Ectodermal cell (in vitro differentiated cells): ENCODE measurements around the gene COL26A1.

Source experiments
- H3K27ac ChIP-seq: 2 replicates; pipeline ENCODE4 v1.7.0; 2013; ENCODE audit warnings: mild to moderate bottlenecking, low read depth, low read length; ENCODE audit not compliant: insufficient read depth, poor library complexity, severe bottlenecking
- H3K27me3 ChIP-seq: 2 replicates; pipeline ENCODE4 v1.7.0; 2013; ENCODE audit warnings: mild to moderate bottlenecking, low read length; ENCODE audit not compliant: insufficient read depth, control insufficient read depth, poor library complexity, severe bottlenecking
- H3K36me3 ChIP-seq: one replicate; pipeline ENCODE4 v1.7.0; 2013; ENCODE audit warnings: low read length; ENCODE audit not compliant: control insufficient read depth, insufficient read depth
- H3K4me1 ChIP-seq: one replicate; pipeline ENCODE4 v1.7.0; 2013; ENCODE audit warnings: low read length; ENCODE audit not compliant: control insufficient read depth, insufficient read depth
- H3K4me3 ChIP-seq: 2 replicates; pipeline ENCODE4 v1.7.0; 2013; ENCODE audit warnings: low read depth, low read length, control low read depth; ENCODE audit not compliant: insufficient read depth
- H3K9me3 ChIP-seq: 2 replicates; pipeline ENCODE4 v1.7.0; 2013; ENCODE audit warnings: mild to moderate bottlenecking, low read length, moderate library complexity; ENCODE audit not compliant: control insufficient read depth
- WGBS, 2 experiments: methylation state at CpG; one replicate each; pipeline ENCODE4 v1.1.7; 2013; ENCODE audit warnings: missing lambda C conversion rate in 2 of 2; 5-methylcytosine and 5-hydroxymethylcytosine counted together

Gene COL26A1

DNA sequence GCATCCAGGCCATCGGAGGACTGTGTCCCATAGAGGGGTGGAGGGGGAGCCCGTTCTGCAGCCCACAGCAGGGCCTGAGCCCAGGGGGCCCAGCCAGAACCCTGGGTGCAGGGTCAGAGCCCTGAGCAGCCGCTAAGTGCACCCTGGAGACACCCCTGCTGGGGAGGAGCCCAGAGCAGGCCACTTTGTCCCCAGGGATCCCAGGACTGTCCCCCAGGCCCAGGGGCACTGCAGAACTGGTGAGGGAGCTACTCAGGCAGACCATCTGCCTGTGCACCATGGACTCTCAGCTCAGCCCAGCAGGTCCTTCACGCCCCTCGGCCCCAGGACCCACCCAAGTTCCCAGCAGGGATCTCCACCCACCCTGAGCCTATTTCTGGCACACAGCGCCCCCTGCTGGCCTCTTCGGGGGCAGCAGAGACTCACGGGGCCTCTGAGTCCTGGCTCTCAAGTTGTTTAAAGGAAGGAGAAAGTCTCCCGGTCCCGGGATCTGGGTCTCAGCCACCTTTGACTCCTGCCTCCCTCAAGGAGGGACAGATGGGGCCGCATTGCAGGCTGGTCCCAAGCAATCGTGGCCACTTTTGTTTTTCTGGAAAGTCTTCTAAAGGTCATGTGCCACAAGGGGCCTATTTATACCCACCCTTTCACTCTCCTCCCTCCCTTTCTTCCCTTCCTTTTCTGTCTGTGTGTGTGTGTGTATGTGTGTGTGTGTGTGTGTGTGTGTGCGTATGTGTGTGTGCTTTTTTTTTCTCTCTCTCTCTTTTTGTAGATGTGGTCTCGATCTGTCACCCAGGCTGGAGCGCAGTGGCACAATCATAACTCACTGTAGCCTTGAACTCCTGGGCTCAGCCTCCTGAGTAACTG is 176.2 kb downstream of the COL26A1 start:
- 52 to 53% methylated on average over 14 of the region's 15 CpGs for WGBS, 2 experiments
- H3K4me1 ChIP-seq = no peaks in the 10 kb centered on the region
- H3K9me3 ChIP-seq = no peaks in the 10 kb centered on the region
- no peak overlapping the region for H3K27ac ChIP-seq
- no peaks in the 10 kb centered on the region for H3K36me3 ChIP-seq
- H3K27me3 ChIP-seq = no peaks in the 10 kb centered on the region
- H3K4me3 ChIP-seq = no peak overlapping the region

DNA sequence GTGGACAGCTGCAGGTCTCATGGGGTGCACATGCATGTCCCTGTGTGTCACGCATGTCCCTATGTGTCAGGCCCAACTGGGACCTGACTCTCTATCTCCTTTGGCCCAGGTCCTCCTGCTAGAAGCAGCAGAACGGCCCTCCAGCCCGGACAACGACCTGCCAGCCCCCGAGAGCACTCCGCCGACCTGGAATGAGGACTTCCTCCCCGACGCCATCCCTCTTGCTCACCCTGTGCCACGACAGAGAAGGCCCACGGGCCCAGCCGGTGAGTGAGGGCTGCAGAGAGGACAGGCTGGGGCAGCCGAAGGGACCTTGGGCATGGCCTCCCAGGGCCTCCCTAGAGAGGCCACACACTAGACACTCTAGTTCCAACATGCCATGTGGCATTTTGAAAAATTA is 177.1 kb downstream of the COL26A1 start:
- WGBS, 2 experiments = 95 to 96% methylated on average over 13 of the region's 13 CpGs
- H3K4me1 ChIP-seq = no peaks in the 10 kb centered on the region
- H3K27me3 ChIP-seq = no peaks in the 10 kb centered on the region
- H3K4me3 ChIP-seq = no peak overlapping the region
- no peaks in the 10 kb centered on the region for H3K36me3 ChIP-seq
- H3K9me3 ChIP-seq = no peaks in the 10 kb centered on the region
- H3K27ac ChIP-seq = no peak overlapping the region

DNA sequence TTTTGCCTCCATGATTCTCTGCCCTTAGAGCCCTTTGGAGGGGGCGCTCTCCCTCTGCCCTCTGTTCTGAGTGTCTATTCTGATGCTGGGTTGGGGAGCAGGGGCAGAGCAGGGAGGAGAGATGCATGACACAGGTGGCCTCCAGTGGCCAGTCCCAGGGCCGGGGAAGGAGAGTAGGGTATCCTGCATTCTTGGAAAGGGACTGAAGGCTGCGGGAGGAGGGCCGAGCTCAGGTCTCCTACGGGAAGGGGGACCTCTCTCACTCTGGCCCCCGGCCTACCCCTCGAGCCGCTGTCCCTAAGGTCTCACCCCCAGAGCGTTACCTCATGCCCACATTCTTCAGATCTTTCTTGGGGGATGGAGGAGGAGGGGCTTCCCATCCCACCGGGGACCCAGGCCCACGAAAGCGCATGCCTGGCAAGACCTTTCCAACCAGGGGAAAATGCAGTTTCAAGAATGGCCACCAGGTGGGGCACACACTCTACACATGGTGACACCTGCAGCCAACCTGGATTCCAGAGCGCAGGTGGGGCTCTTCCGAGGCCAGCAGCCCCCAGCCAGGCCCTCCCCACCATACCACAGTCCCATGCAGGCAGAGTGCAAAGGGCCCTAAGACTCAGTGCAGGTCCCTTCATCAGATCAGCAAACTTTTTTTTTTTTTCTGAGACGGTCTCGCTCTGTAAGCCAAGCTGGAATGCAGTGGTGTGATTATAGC is 180.0 kb downstream of the COL26A1 start:
- H3K4me1 ChIP-seq = no peaks in the 10 kb centered on the region
- no peaks in the 10 kb centered on the region for H3K36me3 ChIP-seq
- no peaks in the 10 kb centered on the region for H3K27me3 ChIP-seq
- WGBS, 2 experiments = 47 to 51% methylated on average over 16 of the region's 16 CpGs
- no peak overlapping the region for H3K27ac ChIP-seq
- no peak overlapping the region for H3K4me3 ChIP-seq
- H3K9me3 ChIP-seq = no peaks in the 10 kb centered on the region

DNA sequence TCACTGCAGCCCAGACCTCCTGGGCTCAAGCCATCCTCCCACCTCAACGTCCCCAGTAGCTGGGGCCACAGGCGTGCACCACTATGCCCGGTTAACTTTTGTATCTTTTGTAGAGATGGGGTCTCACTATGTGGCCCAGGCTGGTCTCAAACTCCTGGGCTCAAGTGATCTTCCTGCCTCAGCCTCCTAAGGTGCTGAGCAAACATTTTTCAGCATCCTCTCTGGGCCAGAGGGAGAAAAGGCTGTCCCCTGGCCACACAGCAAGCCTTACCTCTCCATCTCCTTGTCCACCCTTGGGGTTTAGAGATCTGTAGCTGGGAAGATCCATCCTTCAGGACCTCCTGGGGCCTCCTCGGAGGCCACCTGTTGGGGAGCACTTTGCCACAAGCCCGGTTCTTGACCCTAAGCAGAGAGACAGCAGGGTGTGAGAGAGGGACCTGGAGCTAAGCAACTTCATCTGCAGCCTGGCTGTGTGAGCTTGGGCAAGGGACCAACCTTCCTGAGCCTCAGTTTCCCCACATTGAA is 180.6 kb downstream of the COL26A1 start:
- H3K4me1 ChIP-seq = no peaks in the 10 kb centered on the region
- 78 to 79% methylated on average over 5 of the region's 5 CpGs for WGBS, 2 experiments
- H3K27ac ChIP-seq = no peak overlapping the region
- no peaks in the 10 kb centered on the region for H3K27me3 ChIP-seq
- H3K9me3 ChIP-seq = no peaks in the 10 kb centered on the region
- H3K36me3 ChIP-seq = no peaks in the 10 kb centered on the region
- H3K4me3 ChIP-seq = no peak overlapping the region

DNA sequence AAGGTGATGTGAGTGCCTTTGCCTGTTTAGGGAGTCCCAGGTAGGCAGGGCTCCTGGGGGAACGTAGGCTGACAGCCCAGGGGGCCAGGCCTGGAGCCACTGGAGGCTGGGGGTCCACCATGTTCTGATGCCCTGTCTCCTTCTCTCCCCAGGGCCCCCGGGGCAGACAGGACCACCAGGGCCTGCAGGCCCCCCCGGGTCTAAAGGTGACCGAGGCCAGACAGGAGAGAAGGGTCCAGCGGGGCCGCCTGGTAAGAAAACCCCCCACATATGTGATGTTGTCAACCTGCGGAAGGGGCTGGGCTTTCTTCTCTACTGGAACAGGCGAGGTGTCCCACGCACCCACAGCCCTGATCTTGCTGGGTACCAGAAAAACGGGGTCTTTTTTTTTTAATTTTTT is 181.2 kb downstream of the COL26A1 start:
- WGBS, 2 experiments = 87 to 92% methylated on average over 10 of the region's 10 CpGs

DNA sequence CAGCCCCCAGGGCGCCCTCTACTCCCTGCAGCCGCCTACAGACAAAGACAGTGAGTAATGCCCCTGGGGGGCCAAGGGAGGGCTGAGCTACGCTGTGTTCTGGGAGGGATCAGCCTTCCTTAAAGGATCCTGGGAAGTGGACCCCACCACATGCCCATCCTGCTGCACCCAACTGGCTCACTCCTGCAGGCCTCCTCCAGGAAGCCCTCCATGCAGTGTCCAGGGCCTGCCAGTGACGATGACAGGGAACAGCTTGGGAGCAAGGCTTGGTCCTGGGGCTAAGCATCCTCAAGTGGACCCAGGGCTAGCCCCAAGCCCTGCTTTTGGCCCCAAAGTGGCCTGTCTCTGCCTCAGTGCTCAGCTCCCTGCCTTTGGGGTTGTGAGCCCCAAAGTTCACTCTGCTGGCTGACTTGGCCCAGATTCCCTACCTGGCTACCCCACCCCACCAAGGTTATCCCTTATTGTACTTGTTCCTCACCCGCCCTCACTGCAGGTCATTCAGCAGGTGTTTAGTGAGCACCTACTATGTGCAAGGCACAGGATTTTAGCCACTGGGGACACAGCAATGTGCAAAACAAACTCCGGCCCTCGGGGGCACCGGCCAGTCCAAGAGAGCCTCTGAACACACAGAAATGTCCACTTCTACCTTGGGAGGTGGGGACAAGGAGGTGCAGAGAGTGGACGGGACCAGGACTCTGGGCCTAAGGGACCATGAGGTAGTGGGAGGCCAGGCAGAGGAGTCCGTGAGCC is 182.9 kb downstream of the COL26A1 start:
- H3K36me3 ChIP-seq = no peaks in the 10 kb centered on the region
- no peak overlapping the region for H3K27ac ChIP-seq
- WGBS, 2 experiments = 94% methylated on average over 10 of the region's 10 CpGs
- no peaks in the 10 kb centered on the region for H3K4me1 ChIP-seq
- H3K27me3 ChIP-seq = no peaks in the 10 kb centered on the region
- no peaks in the 10 kb centered on the region for H3K9me3 ChIP-seq
- H3K4me3 ChIP-seq = no peak overlapping the region

More for the DNA sequence above, 181.2 kb downstream of the COL26A1 start:
- Histone ChIP-seq H3K36me3 (no peaks in the 10 kb centered on the region), H3K4me3 (no peak overlapping the region), H3K4me1 (no peaks in the 10 kb centered on the region), H3K9me3 (no peaks in the 10 kb centered on the region), H3K27me3 (no peaks in the 10 kb centered on the region), H3K27ac (no peak overlapping the region)

DNA sequence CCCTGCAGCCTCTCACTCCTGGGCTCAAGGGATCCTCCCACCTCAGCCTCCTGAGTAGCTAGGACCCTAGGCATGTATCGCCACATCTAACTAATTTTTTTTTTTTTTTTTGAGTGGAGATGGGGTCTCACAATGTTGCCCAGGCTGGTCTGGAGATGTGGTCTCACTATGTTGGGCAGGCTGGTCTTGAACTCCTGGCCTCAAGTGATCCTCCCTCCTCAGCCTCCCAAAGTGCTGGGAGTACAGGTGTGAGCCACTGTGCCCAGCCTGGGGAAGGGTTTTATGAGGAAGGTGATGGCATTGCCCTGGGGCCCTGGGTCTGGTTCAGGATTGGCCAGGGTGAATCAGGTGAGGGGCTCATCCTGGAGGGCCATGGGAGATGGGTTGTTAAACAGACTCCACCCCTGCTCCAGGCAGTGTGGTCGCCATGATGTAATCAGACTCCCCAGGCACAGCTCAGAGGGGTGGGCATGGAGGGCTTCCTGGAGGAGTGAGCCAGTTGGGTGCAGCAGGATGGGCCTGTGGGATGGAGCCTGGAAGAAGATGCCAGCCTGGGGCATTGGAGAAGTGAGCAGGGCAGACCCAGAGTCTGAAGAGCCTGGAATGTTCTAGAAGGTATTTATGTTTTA is 183.7 kb downstream of the COL26A1 start:
- H3K27ac ChIP-seq = no peak overlapping the region
- H3K36me3 ChIP-seq = no peaks in the 10 kb centered on the region
- H3K4me3 ChIP-seq = no peak overlapping the region
- H3K27me3 ChIP-seq = no peaks in the 10 kb centered on the region
- H3K4me1 ChIP-seq = no peaks in the 10 kb centered on the region
- 87 to 96% methylated on average over 2 of the region's 2 CpGs for WGBS, 2 experiments
- H3K9me3 ChIP-seq = no peaks in the 10 kb centered on the region

DNA sequence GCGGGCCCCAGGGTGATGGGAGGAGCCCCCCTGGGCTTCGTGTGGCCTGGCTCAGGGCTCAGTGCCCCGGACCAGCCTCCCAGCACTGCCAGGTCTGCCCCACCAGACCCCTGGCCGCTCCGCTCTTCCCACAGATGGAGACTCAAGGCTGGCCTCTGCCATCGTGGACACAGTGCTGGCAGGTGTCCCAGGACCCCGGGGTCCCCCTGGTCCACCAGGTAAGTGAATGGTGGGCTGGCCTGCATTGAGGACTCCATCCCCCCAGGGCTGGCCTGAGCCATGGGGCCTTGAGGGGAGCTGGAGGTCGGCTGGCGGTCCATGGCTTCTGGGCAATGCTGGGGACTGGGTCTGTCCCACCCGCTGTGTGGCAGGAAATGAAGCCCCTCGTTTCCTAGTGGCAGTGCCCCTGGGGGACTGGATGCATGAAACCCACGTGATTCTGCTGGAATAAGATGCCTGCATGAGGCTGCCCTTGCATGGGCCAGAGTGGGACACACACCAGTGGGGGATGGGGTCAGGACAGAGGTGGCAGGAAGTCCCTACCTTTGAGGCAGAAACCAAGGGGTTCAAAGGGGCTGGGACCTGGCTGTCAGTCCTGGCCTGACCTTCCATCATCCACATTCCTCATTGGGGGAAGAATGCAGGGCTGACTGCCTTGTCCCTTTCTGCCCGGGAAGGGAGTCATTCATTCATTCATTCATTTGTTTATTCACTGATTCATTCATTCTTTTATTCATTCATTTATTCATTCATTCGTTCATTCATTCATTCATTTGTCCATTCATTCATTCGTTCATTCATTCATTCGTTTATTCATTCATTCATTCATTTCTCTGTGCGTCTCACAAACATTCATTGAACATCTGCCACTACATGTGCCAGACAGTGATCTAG is 184.6 kb downstream of the COL26A1 start:
- Histone ChIP-seq H3K4me1 (no peaks in the 10 kb centered on the region), H3K27me3 (no peaks in the 10 kb centered on the region), H3K36me3 (no peaks in the 10 kb centered on the region), H3K9me3 (no peaks in the 10 kb centered on the region), H3K4me3 (no peak overlapping the region), H3K27ac (no peak overlapping the region)
- 92 to 93% methylated on average over 17 of the region's 17 CpGs for WGBS, 2 experiments
